ENCODE measurements around the gene RPL27. TPM values are rescaled to one million over a fixed set of nuclear protein-coding genes. Genes with fewer than 3 reads are reported as not detected.

RPL27 gene
- total and polyA plus RNA-seq, 2 of the 13 experiments (the other 11 are each of a cell fraction or from before 2014, with no cell fraction given): 1,585 to 5,840 TPM

GRCh38 chr17:42999003-42999525 is 845 bp downstream of the RPL27 start (continued):
- TF ChIP-seq ZSCAN20 (CRISPR knock-in tag; IDR thresholded peaks at IDR 0.05; ENCODE audit: borderline replicate concordance): 0 out of 2 replicates have a peak, but pooled peaks have one; percentile 1
- no peak for TF ChIP-seq LRRFIP1 (CRISPR knock-in tag; conservative IDR thresholded peaks at IDR 0.05)
- TF ChIP-seq GLMP (CRISPR knock-in tag; IDR thresholded peaks at IDR 0.05; ENCODE audit: borderline replicate concordance): peak; percentile 58; the same call in 1 of the 2 replicates
- TF ChIP-seq ZBTB37 (CRISPR knock-in tag; IDR thresholded peaks at IDR 0.05): no peak
- 0 out of 2 replicates have a peak, but pooled peaks have one; percentile 0 for TF ChIP-seq ZNF44 (CRISPR knock-in tag; IDR thresholded peaks at IDR 0.05)
- TF ChIP-seq HIC2 (CRISPR knock-in tag; IDR thresholded peaks at IDR 0.05; ENCODE audit: low read depth): no peak
- 0 out of 2 replicates have a peak, but pooled peaks have one; percentile 15 for TF ChIP-seq ZNF766 (CRISPR knock-in tag; IDR thresholded peaks at IDR 0.05; ENCODE audit: borderline replicate concordance)
- TF ChIP-seq ZSCAN30 (CRISPR knock-in tag; IDR thresholded peaks at IDR 0.05): 0 out of 2 replicates have a peak, but pooled peaks have one; percentile 51
- TF ChIP-seq HCFC1 (IDR thresholded peaks at IDR 0.05; ENCODE audit: low read depth, low read length): no peak

Data from HepG2 (cell line).